Thyroid gland (tissue), 4 donors: Measurements from ENCODE around the gene GRWD1. TPM values are rescaled to one million over a fixed set of nuclear protein-coding genes. Genes with fewer than 3 reads are reported as not detected.

Experiments used
- DNase-seq, 2 donors: peaks; one replicate each; pipeline ENCODE4 v3.0.0-alpha.2; 2019
- H3K27ac ChIP-seq, 3 donors: fragments of 200-600 bp; sonication (generic); 1 replicate in 2 of 3; 2 replicates in 1 of 3; pipeline ENCODE4 v1.5.1; 2016 to 2019; ENCODE audit warnings: mild to moderate bottlenecking in 1 of 3, moderate library complexity in 1 of 3
- H3K27me3 ChIP-seq: fragments of 200-600 bp; sonication (generic); one replicate; pipeline ENCODE4 v1.5.1; 2019
- H3K36me3 ChIP-seq, 2 donors: fragments of 200-600 bp; sonication (generic); one replicate each; pipeline ENCODE4 v1.5.1; 2016 to 2019
- H3K4me1 ChIP-seq, 2 donors: fragments of 200-600 bp; sonication (generic); one replicate each; pipeline ENCODE4 v1.5.1; 2017 to 2019
- H3K4me3 ChIP-seq, 3 donors: fragments of 200-600 bp; sonication (generic); replicated peaks in 1 of 3; 1 replicate in 2 of 3; 2 replicates in 1 of 3; pipeline ENCODE4 v1.5.1; 2016; ENCODE audit warnings: mild to moderate bottlenecking in 1 of 3
- H3K9me3 ChIP-seq: fragments of 200-600 bp; sonication (generic); one replicate; pipeline ENCODE4 v1.5.1; 2017
- CTCF ChIP-seq, 6 experiments: fragments of 200-600 bp in 3 of 6; fragments of 450-650 bp in 3 of 6; sonication (generic) in 3 of 6; IDR thresholded peaks; one replicate each; pipeline ENCODE4 v1.5.1; 2016 to 2019; ENCODE audit warnings: antibody characterized with exemption in 6 of 6, mild to moderate bottlenecking in 2 of 6, inconsistent platforms in 1 of 6, moderate library complexity in 1 of 6
- POLR2A ChIP-seq, 2 donors: fragments of 450-650 bp; IDR thresholded peaks; one replicate each; pipeline ENCODE4 v1.6.1; 2017; ENCODE audit warnings: antibody characterized with exemption in 2 of 2, mild to moderate bottlenecking in 2 of 2, moderate library complexity in 1 of 2
- WGBS, 2 donors: methylation state at CpG; one replicate each; pipeline ENCODE4 v1.1.5; 2017; 5-methylcytosine and 5-hydroxymethylcytosine counted together
- intact Hi-C: fragments of 100-400 bp; cut with DNase I; formaldehyde crosslinking; loops from one replicate; pipeline ENCODE4 v1.15.1; 2023
- total RNA-seq, 4 donors: library from RNA; depleted of rRNA; stranded (reverse); fragments of >200 nt; gene quantifications; one replicate each; pipeline ENCODE4 v1.2.3, GENCODE V29; 2016

The GRWD1 gene
- total RNA-seq, 4 donors from 2014 or later: 22.4 to 40.5 (median 29.1) TPM

DNA sequence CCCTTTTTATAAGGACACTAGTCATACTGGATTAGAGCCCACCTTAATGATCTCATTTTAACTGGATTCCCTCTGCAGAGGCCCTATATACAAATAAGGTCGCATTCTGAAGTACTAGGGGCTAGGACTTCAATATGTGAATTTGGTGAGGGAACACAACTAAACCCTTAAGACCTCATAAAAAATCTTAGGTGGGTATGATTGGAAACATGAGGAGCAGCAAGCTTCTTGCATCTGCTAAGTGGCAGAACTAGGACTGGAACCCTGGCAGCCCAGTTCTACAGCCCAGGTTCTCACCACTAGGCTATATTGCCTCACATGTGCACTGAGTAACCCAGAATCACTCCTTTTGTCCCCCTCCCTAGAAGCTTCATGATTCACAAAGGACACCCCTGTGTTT is 17.1 kb upstream of the GRWD1 start:
- Histone ChIP-seq H3K9me3 (no peaks in the 10 kb centered on the region), H3K27ac (no peak overlapping the region), H3K4me3 (no peak overlapping the region), H3K4me1 (no peaks in the 10 kb centered on the region), H3K36me3 (no peaks in the 10 kb centered on the region), H3K27me3 (no peaks in the 10 kb centered on the region)
- intact Hi-C loops: no loop called here
- DNase-seq: no peak
- TF ChIP-seq CTCF (IDR thresholded peaks at IDR 0.05): no peak
- TF ChIP-seq POLR2A (IDR thresholded peaks at IDR 0.05): no peak
- 84 to 100% methylated on average over 1 of the region's 1 CpG for WGBS, 2 donors

- no peaks in the 10 kb centered on the region for H3K36me3 ChIP-seq
Observed at GRCh38 chr19:48433337-48433736, 12.4 kb upstream of the GRWD1 start.

DNA sequence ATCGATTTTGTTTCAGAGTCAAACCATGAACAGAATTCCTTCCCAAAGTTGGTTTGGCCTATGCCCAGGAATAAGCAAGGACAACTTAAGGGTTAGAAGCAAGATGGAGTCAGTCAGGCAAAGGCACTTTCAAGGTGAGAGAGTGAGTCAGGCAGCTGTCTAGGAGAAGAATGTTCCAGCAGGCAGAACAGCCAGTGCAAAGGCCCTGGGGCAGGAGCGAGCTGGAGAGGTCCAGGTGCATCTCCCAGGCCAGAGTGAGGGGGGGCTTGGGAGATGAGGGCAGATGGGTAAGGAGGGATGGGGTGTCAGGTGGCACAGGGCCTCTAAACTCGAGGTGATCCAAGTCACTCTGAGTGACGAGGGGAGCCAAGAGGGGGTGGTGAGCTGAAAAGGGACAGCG is 9.2 kb upstream of the GRWD1 start:
- DNase-seq: no peak
- Histone ChIP-seq H3K9me3 (no peaks in the 10 kb centered on the region), H3K4me3 (no peak overlapping the region), H3K27me3 (no peaks in the 10 kb centered on the region), H3K27ac (no peak overlapping the region), H3K36me3 (no peaks in the 10 kb centered on the region), H3K4me1 (no peaks in the 10 kb centered on the region)
- 88 to 92% methylated on average over 5 of the region's 5 CpGs for WGBS, 2 donors
- TF ChIP-seq CTCF (IDR thresholded peaks at IDR 0.05) (no peak), POLR2A (IDR thresholded peaks at IDR 0.05) (no peak)
- intact Hi-C loops: no loop called here

More at GRCh38 chr19:48433337-48433736, 12.4 kb upstream of the GRWD1 start:
- no peak for DNase-seq
- no peaks in the 10 kb centered on the region for H3K27me3 ChIP-seq
- no peak overlapping the region for H3K27ac ChIP-seq
- 71 to 73% methylated on average over 8 of the region's 8 CpGs for WGBS, 2 donors
- H3K4me1 ChIP-seq: no peaks in the 10 kb centered on the region
- intact Hi-C loops: no loop called here
- TF ChIP-seq CTCF (IDR thresholded peaks at IDR 0.05): no peak
- TF ChIP-seq POLR2A (IDR thresholded peaks at IDR 0.05): no peak
- no peak overlapping the region for H3K4me3 ChIP-seq
- no peaks in the 10 kb centered on the region for H3K9me3 ChIP-seq

- no peak for DNase-seq
- WGBS, 2 donors: 91 to 93% methylated on average over 17 to 20 of the region's 20 CpGs
- Histone ChIP-seq H3K36me3 (no peaks in the 10 kb centered on the region), H3K4me3 (no peak overlapping the region), H3K27me3 (no peaks in the 10 kb centered on the region), H3K4me1 (peaks cover 18% of the 10 kb centered on the region in 2 donors), H3K9me3 (no peaks in the 10 kb centered on the region), H3K27ac (no peak overlapping the region)
- TF ChIP-seq CTCF (IDR thresholded peaks at IDR 0.05) (no peak), POLR2A (IDR thresholded peaks at IDR 0.05) (no peak)
- intact Hi-C loops: loop anchor here (10.0 kb wide), 1 partner anchor 47 kb away; the partner anchor contains the start of genes GRIN2D and KDELR1
Observed at GRCh38 chr19:48441360-48442050, 4.3 kb upstream of the GRWD1 start.
